Stimulated activated CD4-positive, alpha-beta T cell treated with anti-CD3 and anti-CD28 coated beads, Interleukin-1b, Interleukin-23, amount 100 ng/mL, for 48 hours (primary cell): ENCODE results near the gene KCNN3.
A peak's percentile ranks its signal among the peaks of the same experiment; 100 is the strongest.

ENCODE experiments used
- DNase-seq: peaks from one replicate; pipeline ENCODE4 v3.0.0-alpha.2; 2020

Gene KCNN3

DNA sequence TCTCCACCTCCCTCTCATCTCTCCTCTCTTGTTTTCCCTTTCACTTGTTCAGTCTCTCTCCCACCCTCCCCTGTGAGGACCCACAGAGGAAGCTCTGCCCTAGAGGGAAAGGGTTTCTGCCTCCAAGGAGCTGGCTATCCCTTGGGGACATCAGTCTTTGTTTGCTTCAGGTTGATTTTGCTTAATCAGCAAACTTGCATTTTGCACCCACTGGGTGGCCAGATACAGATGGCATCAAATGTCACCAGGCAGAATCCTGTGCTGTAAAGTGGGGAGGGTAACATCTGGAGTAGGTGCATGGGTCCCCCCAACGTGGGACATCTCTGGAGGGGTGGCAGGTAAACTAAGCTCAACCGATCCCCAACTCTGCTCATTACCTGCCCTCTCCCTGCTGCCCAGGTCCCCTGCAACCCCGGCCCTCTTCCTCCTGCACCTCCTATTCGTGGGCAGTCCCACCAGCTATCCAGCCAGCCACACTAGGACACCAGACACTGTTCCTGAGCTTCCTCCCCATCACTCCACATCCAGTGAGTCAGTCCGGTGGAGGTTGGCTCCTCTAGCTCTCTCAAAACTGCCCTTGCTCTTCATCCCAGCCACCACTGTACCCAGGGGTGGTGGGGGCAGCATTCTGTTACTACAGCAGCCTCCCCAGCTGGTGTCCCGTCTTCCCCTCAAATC, 123.3 kb downstream of the KCNN3 start:
- DNase-seq = no peak

DNA sequence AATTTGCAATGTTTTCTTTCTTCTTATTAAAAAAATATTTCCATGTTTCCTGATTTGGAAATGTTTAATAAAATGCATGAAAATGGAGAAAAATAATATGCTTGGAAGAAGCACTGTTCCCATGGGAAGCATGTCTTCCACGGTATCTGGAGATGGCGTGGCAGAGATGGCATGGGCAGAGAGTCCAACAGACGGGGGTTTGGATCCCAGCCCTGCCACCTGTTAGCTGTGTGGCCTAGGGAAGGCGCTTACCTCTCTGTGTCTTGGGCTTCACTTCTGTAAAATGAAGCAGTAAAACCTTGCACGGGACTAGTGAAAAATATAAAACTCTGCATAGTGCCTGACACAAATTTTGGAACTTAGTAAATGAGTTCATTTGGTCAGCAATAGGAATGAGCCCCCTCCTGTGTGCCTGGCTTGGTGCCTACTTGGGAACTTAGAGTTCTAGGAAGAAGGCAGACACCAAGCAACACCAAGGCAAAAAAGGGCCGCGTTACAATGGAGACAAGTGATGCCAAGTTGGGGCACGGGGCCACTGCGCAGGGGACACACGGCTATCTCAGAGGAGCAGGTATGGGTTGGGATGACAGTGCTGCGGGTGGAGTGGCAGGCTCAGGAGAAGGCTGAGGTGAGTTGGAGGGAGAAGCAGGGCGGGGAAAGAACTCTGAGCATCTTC, 124.2 kb downstream of the KCNN3 start:
- no peak for DNase-seq

GRCh38 chr1:154745286-154745731, 124.8 kb downstream of the KCNN3 start:
- peak; percentile 57 for DNase-seq

DNA sequence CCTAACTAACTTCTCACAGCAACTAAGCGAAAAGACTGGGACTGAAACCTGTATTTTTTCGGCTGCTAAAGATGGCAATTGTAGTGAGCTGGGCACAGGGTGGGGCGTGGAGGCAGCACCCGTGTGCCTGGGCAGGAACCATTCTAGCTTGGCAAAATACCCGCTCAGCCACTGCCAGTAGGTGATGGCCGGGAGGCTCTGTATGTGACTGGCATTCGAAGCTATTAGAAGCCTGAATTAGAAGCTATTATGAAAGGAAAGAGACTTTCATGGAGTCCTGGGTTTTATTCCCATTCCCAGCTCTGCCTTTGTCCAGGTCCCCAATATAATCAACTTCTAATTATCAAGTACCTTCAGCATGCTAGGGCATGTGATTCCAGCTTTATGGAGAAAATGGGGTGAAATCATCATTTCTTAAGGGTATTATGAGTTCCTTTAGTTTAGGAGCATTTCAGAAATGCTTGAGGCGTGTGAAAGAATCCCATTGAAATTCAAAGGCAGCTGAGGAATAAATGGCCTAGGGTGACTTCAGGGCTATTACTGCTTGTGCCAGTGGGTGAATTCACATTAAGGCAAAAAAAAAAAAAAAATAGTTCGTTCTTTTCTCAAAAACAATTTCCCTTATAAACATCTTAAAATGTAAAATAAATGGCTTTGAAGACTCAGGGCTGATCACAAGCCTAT, 125.6 kb downstream of the KCNN3 start:
- DNase-seq = no peak

DNA sequence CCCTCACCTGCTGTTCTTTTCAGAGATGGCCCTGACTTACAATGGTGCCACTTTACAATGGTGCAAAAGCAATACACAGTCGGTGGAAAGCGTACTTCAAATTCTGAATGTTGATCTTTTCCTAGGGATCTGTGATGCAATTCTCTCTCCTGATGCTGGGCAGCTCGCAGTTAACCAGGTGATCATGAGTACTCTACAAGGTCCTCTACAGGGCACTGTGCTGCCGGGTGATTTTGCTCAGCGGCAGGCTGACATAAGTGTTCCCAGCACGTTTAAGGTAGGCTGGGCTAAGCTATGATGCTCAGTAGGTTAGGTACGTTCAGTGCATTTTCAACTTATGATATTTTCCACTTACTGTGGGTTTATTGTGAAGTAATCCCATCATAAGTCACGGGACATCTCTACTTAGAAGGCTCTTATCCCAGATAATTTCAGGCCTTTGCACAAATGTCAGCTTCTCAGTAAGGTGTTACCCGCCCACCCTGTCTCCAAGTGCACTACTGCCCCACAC, 126.5 kb downstream of the KCNN3 start:
- DNase-seq = no peak

DNA sequence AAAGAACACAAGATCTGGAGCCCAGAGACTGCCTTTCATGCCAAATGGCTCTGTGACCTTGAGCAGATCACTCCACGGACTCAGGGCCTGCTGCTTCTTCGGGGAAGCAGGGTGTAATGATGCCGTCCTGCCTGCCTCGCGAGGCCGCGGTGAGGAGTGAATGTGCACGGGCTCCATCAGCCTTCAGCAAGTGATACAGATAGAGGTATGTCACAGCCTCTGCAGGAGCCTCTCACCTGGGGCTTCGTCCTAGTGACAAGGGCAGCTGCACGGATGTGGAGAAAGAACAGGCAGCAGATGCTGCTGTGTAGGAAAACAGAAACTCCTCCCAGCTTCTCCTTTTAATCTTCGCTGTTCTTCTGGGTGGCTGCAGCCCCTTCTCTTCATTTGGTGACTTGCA, 127.5 kb downstream of the KCNN3 start:
- DNase-seq = no peak

- no peak for DNase-seq
Observed at GRCh38 chr1:154741741-154742495, 128.2 kb downstream of the KCNN3 start.

- no peak for DNase-seq
Observed at GRCh38 chr1:154741327-154741726, 128.8 kb downstream of the KCNN3 start.

GRCh38 chr1:154739654-154740053, 130.4 kb downstream of the KCNN3 start:
- DNase-seq = no peak

- peak; percentile 80 for DNase-seq
Observed at GRCh38 chr1:154736841-154737240, 133.2 kb downstream of the KCNN3 start.

GRCh38 chr1:154735804-154736168, 134.3 kb downstream of the KCNN3 start:
- DNase-seq = no peak

GRCh38 chr1:154735061-154735803, 134.8 kb downstream of the KCNN3 start:
- no peak for DNase-seq

GRCh38 chr1:154733621-154734020, 136.5 kb downstream of the KCNN3 start:
- no peak for DNase-seq

DNA sequence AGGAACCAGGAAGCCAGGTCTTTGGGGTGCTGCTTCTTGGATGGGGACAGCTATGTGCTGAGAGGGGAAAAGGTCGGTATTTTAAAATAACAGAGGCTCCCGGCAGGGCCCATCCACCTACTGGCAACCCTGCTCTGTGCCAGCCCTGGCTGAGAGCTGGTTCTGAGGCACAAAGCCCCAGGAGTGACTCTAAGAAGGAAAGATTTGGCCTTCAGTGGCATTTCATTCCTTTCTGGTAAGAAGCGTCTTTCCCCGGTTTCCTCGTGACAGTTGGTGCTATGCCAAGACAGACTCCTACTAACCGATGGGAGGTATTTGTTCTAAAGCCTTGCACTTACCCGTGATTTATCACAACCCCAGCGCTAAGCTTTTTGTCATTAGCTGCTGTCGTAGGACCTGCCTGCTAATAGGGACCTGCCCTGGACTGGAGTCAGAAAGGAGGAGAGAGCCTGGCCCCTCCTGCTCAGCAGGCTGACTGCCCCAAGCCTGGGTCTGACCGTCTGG, 139.0 kb downstream of the KCNN3 start:
- no peak for DNase-seq

DNA sequence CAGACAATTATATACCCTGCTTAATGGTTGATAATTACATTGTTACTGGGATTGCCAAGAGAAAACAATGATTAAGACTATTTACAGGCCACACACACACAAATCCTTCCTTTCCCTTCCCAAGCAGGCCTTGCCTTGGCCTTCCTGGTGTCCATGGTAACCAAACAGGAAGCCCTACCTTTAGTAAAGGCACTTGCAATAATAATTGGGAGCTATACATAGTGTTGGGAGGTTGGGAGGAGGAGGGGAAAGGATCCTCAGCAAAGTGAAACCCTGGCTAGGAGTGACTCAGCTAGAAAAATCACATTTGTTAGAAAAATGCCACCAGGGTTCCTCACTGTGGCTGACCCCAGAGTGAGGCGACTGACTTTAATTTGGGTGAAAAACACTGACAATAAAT, 139.8 kb downstream of the KCNN3 start:
- no peak for DNase-seq

DNA sequence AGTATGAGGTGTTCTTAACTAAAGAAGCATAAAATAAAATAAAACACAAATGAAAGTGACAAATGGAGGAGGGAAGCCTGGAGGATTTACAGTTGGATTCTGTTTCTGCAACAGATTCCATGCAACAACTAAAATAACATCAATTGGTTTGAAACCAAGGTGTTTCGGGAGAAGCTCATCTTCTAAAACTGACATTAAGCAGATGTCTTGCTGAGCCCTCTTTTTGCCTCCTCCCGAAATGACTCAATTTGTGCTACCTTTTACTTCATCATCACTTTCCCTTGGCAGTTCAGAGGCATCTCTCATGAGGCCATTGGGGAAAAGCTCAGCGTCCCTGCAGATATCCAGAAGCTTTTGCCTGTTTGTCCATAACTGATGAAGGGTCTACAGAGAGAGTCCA, 140.5 kb downstream of the KCNN3 start:
- no peak for DNase-seq

- DNase-seq = no peak
Observed at GRCh38 chr1:154729031-154729442, 141.0 kb downstream of the KCNN3 start.

GRCh38 chr1:154726896-154727753, 143.0 kb downstream of the KCNN3 start:
- DNase-seq = no peak

DNA sequence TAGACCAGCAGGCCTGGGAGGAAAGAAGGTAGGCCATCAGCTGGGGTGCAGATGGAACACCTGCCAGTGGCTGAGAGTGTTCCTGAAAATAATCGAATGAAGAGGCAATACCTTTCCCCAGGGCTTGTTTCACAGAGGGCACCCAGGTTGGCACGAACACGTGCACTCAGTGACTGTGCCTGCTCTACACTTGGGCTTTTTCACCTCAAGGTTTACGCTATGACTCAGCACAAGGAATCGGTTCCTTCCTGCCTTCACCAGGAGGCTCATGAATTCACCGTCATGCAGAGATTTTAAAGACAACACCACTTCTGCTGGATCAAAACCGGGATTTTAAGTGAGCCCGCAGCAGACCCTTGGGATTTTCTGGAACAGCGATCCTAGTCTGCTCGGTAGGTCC, 143.6 kb downstream of the KCNN3 start:
- peak; percentile 50 for DNase-seq

GRCh38 chr1:154725865-154726264, 144.2 kb downstream of the KCNN3 start:
- DNase-seq = no peak
